Left lung (tissue), 10 donors: ENCODE results near the gene TACC3. TPM values are rescaled to one million over a fixed set of nuclear protein-coding genes. Genes with fewer than 3 reads are reported as not detected.

Experiments used
- ATAC-seq: fragments of 200-7000 bp; cut with Tn5 transposase; one replicate; pipeline ENCODE4 v1.9.1; 2020; ENCODE audit warnings: moderate library complexity
- DNase-seq, 4 donors: peaks; one replicate each; pipeline ENCODE4 v3.0.0-alpha.2; 2013 to 2020
- H3K27ac ChIP-seq, 2 donors: fragments of 200-600 bp; sonication (generic) in 1 of 2; one replicate each; pipeline versions ENCODE4 v1.5.0 to v1.8.0; 2020 to 2021
- H3K27me3 ChIP-seq, 2 donors: fragments of 200-600 bp; sonication (generic) in 1 of 2; one replicate each; pipeline versions ENCODE4 v1.5.0 to v1.8.0; 2020 to 2021
- H3K36me3 ChIP-seq, 2 donors: fragments of 200-600 bp; sonication (generic) in 1 of 2; one replicate each; pipeline versions ENCODE4 v1.5.0 to v1.8.0; 2020 to 2021
- H3K4me1 ChIP-seq, 2 donors: fragments of 200-600 bp; one replicate each; pipeline ENCODE4 v1.8.0; 2021
- H3K4me3 ChIP-seq, 2 donors: fragments of 200-600 bp; sonication (generic) in 1 of 2; one replicate each; pipeline versions ENCODE4 v1.5.0 to v1.8.0; 2020 to 2021; ENCODE audit warnings: mild to moderate bottlenecking in 1 of 2
- H3K9me3 ChIP-seq, 2 donors: fragments of 200-600 bp; sonication (generic) in 1 of 2; one replicate each; pipeline versions ENCODE4 v1.5.0 to v1.8.0; 2020 to 2021
- intact Hi-C, 2 donors: fragments of 100-400 bp; cut with DNase I; formaldehyde crosslinking; loops; one replicate each; pipeline versions ENCODE4 v1.11.2 to v1.14.2; 2022
- polyA plus RNA-seq, 6 donors: library from polyadenylated mRNA; unstranded; fragments of 120-200 nt; gene quantifications; one replicate each; pipeline ENCODE4 v1.2.1, GENCODE V29; 2013; ENCODE audit not compliant: insufficient read length in 6 of 6
- total RNA-seq, 2 donors: library from RNA; stranded (reverse); fragmentation: NEBNext Ultra II Directional; extraction: Animal tissue kit (Norgen Biotek cat#: 25700); gene quantifications; one replicate each; pipeline ENCODE4 v1.2.1, GENCODE V29; 2021
- TF ChIP-seq, protein P1 (sequence below), 2 donors: fragments of 200-600 bp; sonication (generic) in 1 of 2; IDR thresholded peaks; one replicate each; pipeline versions ENCODE4 v1.5.0 to v1.8.0; 2021; ENCODE audit warnings: antibody characterized with exemption in 2 of 2
- donor health status: DM: no; HTN: yes; CAD: no.
- donor health status: DM: no; HTN: no; CAD: no.

Gene TACC3
- total and polyA plus RNA-seq, 8 donors, result 20.3 to 76.2 (median 44.7) TPM

DNA sequence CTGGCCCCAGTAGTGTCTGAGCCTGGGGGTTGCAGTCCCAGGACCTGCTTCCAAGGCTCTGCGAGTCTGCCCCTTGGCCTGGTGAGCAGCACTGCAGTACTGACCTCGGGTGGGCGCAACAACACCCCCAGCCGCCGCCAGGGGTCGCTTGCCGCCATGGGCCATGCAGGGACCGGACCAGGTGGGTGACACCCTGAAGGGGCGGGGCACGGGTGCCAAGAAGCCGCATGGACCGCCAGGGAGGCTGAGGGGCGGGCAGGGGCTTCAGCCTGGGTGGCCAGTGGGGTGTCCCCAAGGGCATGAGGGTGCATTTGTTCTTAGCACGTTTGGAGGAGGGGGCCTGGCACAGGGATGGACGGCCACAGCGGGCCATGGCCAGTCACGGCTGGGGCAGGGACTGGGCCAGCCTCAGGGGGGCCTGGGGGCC, 25.0 kb downstream of the TACC3 start:
- peaks cover 0 to 19% of the 10 kb centered on the region in 2 donors for H3K27me3 ChIP-seq
- H3K4me3 ChIP-seq, result no peak overlapping the region
- intact Hi-C loops, result loop anchor here in 1 of 2 donors (10.0 kb wide), 1 partner anchor 149 kb away; no protein-coding TSS in a partner anchor
- ATAC-seq (peak; percentile 67), DNase-seq (peak in 2 of 4 donors; percentile 79 to 93)
- H3K36me3 ChIP-seq, result peaks cover 0 to 41% of the 10 kb centered on the region in 2 donors
- peaks cover 0 to 5% of the 10 kb centered on the region in 2 donors for H3K4me1 ChIP-seq
- no peak overlapping the region for H3K27ac ChIP-seq
- H3K9me3 ChIP-seq, result no peaks in the 10 kb centered on the region
- TF ChIP-seq, protein P1, sequence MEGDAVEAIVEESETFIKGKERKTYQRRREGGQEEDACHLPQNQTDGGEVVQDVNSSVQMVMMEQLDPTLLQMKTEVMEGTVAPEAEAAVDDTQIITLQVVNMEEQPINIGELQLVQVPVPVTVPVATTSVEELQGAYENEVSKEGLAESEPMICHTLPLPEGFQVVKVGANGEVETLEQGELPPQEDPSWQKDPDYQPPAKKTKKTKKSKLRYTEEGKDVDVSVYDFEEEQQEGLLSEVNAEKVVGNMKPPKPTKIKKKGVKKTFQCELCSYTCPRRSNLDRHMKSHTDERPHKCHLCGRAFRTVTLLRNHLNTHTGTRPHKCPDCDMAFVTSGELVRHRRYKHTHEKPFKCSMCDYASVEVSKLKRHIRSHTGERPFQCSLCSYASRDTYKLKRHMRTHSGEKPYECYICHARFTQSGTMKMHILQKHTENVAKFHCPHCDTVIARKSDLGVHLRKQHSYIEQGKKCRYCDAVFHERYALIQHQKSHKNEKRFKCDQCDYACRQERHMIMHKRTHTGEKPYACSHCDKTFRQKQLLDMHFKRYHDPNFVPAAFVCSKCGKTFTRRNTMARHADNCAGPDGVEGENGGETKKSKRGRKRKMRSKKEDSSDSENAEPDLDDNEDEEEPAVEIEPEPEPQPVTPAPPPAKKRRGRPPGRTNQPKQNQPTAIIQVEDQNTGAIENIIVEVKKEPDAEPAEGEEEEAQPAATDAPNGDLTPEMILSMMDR (IDR thresholded peaks at IDR 0.05), result peak; percentile 69 to 79

DNA sequence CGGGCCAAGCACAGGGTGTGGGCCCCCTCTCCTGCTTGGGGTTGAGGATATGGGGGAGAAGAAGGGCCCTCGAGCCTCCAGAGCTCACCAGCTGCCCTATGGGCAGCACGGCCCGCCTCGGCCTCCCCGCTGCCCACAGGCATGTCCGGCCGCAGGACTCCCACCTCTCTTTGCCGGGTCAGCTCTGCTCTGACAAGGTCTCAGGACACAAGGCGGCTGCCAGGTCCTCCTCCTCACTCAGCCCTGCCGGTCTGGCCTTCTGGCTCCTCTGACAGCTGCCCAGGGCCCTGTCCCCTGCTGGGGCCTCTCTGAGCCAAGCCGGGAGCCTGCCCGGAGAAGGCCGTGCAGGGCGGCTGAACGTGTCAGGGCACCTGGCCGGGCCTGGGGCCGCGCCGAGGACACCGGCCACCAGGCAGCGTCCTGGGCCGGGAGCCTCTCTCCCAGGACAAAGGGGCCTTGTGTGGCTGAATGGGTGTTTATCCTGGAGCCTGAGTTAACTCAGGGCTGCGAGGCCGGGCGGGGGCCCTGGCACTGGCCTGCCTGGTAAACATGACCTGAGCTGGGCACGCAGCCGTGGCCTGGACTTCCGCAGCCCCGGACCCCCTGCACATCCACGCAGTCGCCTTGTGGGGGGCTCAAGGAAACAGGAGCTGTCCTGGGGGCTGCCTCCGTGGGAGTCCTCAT, 25.7 kb downstream of the TACC3 start:
- DNase-seq (no peak), ATAC-seq (no peak)
- H3K36me3 ChIP-seq, result peaks cover 0 to 33% of the 10 kb centered on the region in 2 donors
- H3K9me3 ChIP-seq, result no peaks in the 10 kb centered on the region
- peaks cover 2 to 9% of the 10 kb centered on the region in 2 donors for H3K4me1 ChIP-seq
- intact Hi-C loops, result loop anchor here in 1 of 2 donors (10.0 kb wide), 1 partner anchor 148 kb away; no protein-coding TSS in a partner anchor
- H3K27me3 ChIP-seq, result peaks cover 0 to 19% of the 10 kb centered on the region in 2 donors
- no peak overlapping the region for H3K27ac ChIP-seq
- H3K4me3 ChIP-seq, result no peak overlapping the region
- TF ChIP-seq, protein P1 (IDR thresholded peaks at IDR 0.05), result no peak

DNA sequence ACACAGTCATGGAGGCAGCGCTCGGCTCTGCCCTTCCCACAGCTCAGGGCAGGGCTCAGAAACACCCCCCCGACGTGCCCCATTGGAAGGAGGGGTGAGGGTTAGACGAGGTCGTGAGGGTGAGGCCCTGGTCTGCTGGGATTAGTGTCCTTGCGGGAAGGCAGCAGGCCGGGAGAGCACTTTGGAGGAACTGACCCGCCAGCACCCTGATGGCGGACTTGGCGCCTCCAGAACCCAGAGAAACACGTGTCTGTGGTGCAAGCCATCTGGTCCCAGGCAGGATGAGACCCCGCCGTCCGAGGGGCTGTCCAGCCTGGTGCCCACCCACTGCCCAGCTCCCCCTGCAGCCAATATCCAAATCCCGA, 26.3 kb downstream of the TACC3 start:
- no peak for DNase-seq
- no peaks in the 10 kb centered on the region for H3K9me3 ChIP-seq
- H3K4me1 ChIP-seq, result peaks cover 7 to 15% of the 10 kb centered on the region in 2 donors
- H3K4me3 ChIP-seq, result no peak overlapping the region
- TF ChIP-seq, protein P1 (IDR thresholded peaks at IDR 0.05), result no peak
- peaks cover 0 to 19% of the 10 kb centered on the region in 2 donors for H3K27me3 ChIP-seq
- H3K27ac ChIP-seq, result no peak overlapping the region
- ATAC-seq, result no peak
- H3K36me3 ChIP-seq, result peaks cover 0 to 28% of the 10 kb centered on the region in 2 donors
- intact Hi-C loops, result loop anchor here in 1 of 2 donors (10.0 kb wide), 1 partner anchor 147 kb away; no protein-coding TSS in a partner anchor

DNA sequence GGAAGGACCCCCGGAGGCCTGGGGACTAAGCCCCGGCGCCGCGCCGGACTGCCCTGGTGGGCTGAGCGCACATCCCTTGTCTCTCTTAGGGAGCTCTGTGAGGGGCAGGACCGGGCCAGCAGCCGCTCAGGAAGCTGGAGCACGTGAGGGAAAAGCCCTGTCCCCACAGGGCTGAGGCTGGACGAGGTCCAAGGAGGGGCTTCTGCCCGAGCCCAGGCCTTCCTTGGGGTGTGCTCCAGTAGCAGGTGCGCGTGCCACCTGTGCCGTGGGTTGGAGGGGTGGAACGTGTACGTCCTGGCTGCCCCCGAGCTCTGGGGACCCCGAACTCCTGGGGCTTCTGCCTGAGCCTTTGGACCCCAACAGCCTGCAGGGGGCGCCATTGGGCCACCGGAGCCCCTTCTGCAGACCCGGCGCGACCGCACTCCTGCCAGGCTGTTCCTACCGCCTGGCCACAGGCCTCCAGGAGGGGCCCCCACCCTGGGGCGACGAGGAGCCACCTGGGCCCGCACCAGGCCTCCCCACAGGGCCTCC, 27.2 kb downstream of the TACC3 start:
- intact Hi-C loops, result loop anchor here in 1 of 2 donors (2.0 to 10.0 kb wide), 2 partner anchors 62 to 146 kb away; no protein-coding TSS in a partner anchor

More for the DNA sequence above, 27.2 kb downstream of the TACC3 start:
- TF ChIP-seq, protein P1 (IDR thresholded peaks at IDR 0.05), result peak; percentile 67 to 77
- peak; percentile 62 to 92 (median 76) for DNase-seq
- peak; percentile 58 for ATAC-seq
- Histone ChIP-seq H3K9me3 (no peaks in the 10 kb centered on the region), H3K4me3 (no peak overlapping the region), H3K27me3 (peaks cover 0 to 19% of the 10 kb centered on the region in 2 donors), H3K4me1 (peaks cover 13 to 24% of the 10 kb centered on the region in 2 donors), H3K36me3 (peaks cover 0 to 18% of the 10 kb centered on the region in 2 donors), H3K27ac (no peak overlapping the region)
